ENCODE results near the gene AMOT. TPM values are rescaled to one million over a fixed set of nuclear protein-coding genes. Genes with fewer than 3 reads are reported as not detected.

AMOT gene
- total RNA-seq, 2 experiments from 2014 or later: 0.95 to 6.8 TPM

DNA sequence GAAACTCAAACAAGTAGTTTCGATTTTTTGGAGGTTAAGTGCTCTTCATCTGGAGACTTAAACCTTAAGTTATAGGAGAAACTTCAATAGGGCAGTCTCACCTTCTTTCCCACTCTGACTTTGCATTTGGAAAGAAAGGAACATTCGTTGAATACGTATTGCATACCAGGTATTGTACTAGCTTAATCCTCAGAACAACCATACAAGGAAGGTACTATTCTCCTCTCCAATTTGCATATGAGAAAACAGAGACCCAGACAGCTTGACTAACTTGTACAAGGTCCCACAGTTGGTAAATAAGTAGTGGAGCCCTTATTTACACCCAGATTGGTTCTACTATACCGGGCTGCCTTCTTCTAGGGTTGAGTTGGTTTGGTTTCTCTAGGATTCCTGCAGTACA is 32.6 kb downstream of the AMOT start:
- H3K4me3 ChIP-seq (ENCODE audit: low read depth, low read length, poor library complexity, severe bottlenecking): no peak overlapping the region
- H3K36me3 ChIP-seq (ENCODE audit: insufficient read depth, low read length): no peaks in the 10 kb centered on the region
- no peak overlapping the region for H3K27ac ChIP-seq (ENCODE audit: low read depth, low read length, poor library complexity, severe bottlenecking)
- POLR2A ChIA-PET: no interaction called here
- H3K9me3 ChIP-seq (ENCODE audit: low read length): no peaks in the 10 kb centered on the region
- no peak overlapping the region for H3K4me2 ChIP-seq (ENCODE audit: low read length)
- no peaks in the 10 kb centered on the region for H3K4me1 ChIP-seq (ENCODE audit: insufficient read depth, low read length, poor library complexity, severe bottlenecking)
- intact Hi-C loops (cut with micrococcal nuclease; ENCODE audit: unreplicated experiment): no loop called here
- H3K9me2 ChIP-seq (ENCODE audit: insufficient read depth, low read length): no peaks in the 10 kb centered on the region
- CTCF ChIA-PET (ENCODE audit: unreplicated experiment): no interaction called here
- TF ChIP-seq, protein P1, sequence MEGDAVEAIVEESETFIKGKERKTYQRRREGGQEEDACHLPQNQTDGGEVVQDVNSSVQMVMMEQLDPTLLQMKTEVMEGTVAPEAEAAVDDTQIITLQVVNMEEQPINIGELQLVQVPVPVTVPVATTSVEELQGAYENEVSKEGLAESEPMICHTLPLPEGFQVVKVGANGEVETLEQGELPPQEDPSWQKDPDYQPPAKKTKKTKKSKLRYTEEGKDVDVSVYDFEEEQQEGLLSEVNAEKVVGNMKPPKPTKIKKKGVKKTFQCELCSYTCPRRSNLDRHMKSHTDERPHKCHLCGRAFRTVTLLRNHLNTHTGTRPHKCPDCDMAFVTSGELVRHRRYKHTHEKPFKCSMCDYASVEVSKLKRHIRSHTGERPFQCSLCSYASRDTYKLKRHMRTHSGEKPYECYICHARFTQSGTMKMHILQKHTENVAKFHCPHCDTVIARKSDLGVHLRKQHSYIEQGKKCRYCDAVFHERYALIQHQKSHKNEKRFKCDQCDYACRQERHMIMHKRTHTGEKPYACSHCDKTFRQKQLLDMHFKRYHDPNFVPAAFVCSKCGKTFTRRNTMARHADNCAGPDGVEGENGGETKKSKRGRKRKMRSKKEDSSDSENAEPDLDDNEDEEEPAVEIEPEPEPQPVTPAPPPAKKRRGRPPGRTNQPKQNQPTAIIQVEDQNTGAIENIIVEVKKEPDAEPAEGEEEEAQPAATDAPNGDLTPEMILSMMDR (conservative IDR thresholded peaks at IDR 0.05; ENCODE audit: low read length): no peak
- TF ChIP-seq EZH2phosphoT487 (IDR thresholded peaks at IDR 0.05; ENCODE audit: borderline replicate concordance, low read depth, low read length): no peak
- H3K79me2 ChIP-seq (ENCODE audit: insufficient read depth, low read depth, low read length): no peaks in the 10 kb centered on the region
- H4K20me1 ChIP-seq (ENCODE audit: insufficient read depth, low read length): no peaks in the 10 kb centered on the region
- no peak overlapping the region for H2AFZ ChIP-seq (ENCODE audit: low read length)
- DNase-seq (ENCODE audit: low spot score): no peak
- no TSS peak for BruUV-seq (replicated peaks)

DNA sequence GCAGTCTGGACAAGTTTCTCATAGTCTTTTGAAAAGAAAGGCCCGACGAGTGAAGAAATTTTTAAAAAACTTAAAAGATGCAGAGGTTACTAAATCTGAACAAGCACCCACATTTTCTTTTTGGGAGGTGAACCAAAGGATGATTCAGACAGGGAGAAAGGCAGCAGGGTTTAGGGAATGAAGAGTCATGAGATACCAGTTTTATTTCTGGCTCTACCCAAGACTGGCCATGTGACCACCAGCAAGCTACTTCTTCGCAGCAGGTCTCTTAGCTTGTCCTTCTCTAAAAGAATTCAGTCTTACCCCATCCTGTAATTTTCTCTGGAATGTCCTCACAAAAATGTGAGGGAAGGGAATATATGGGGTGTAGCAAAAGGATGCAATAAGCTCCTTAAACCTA is 37.6 kb downstream of the AMOT start:
- no peak overlapping the region for H2AFZ ChIP-seq (ENCODE audit: low read length)
- H3K9me3 ChIP-seq (ENCODE audit: low read length): no peaks in the 10 kb centered on the region
- H3K4me3 ChIP-seq (ENCODE audit: low read depth, low read length, poor library complexity, severe bottlenecking): no peak overlapping the region
- H3K27ac ChIP-seq (ENCODE audit: low read depth, low read length, poor library complexity, severe bottlenecking): no peak overlapping the region
- H3K4me2 ChIP-seq (ENCODE audit: low read length): no peak overlapping the region
- H3K36me3 ChIP-seq (ENCODE audit: insufficient read depth, low read length): no peaks in the 10 kb centered on the region
- BruUV-seq (replicated peaks): no TSS peak
- ChIA-PET CTCF (ENCODE audit: unreplicated experiment) (no interaction called here), POLR2A (no interaction called here)
- no peaks in the 10 kb centered on the region for H3K9me2 ChIP-seq (ENCODE audit: insufficient read depth, low read length)
- H3K79me2 ChIP-seq (ENCODE audit: insufficient read depth, low read depth, low read length): no peaks in the 10 kb centered on the region
- no peaks in the 10 kb centered on the region for H3K4me1 ChIP-seq (ENCODE audit: insufficient read depth, low read length, poor library complexity, severe bottlenecking)
- TF ChIP-seq, protein P1 (conservative IDR thresholded peaks at IDR 0.05; ENCODE audit: low read length): no peak
- TF ChIP-seq EZH2phosphoT487 (IDR thresholded peaks at IDR 0.05; ENCODE audit: borderline replicate concordance, low read depth, low read length): no peak
- DNase-seq (ENCODE audit: low spot score): no peak
- H4K20me1 ChIP-seq (ENCODE audit: insufficient read depth, low read length): no peaks in the 10 kb centered on the region
- intact Hi-C loops (cut with micrococcal nuclease; ENCODE audit: unreplicated experiment): no loop called here

DNA sequence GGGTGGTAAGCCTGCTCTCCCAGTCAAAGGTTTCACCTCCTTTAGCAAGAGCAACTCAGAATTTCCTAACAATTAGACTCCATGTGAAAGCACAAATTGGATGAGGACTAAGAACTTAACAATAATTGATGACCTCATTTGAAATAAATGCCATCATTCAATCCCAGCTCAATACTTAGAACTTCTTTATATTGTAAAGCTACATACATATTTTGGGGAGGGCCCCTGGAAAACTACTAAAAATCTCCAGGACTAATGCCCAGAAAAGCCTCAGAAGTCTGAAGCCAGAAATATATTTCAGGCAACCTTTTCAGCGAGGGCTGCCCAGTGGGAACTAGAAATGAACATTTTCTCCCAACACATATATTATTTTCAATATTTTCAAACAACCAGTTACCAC is 38.1 kb downstream of the AMOT start:
- Histone ChIP-seq H3K4me1 (ENCODE audit: insufficient read depth, low read length, poor library complexity, severe bottlenecking) (no peaks in the 10 kb centered on the region), H3K9me3 (ENCODE audit: low read length) (no peaks in the 10 kb centered on the region), H3K27ac (ENCODE audit: low read depth, low read length, poor library complexity, severe bottlenecking) (no peak overlapping the region), H3K4me3 (ENCODE audit: low read depth, low read length, poor library complexity, severe bottlenecking) (no peak overlapping the region), H2AFZ (ENCODE audit: low read length) (no peak overlapping the region), H3K4me2 (ENCODE audit: low read length) (no peak overlapping the region), H4K20me1 (ENCODE audit: insufficient read depth, low read length) (no peaks in the 10 kb centered on the region), H3K79me2 (ENCODE audit: insufficient read depth, low read depth, low read length) (no peaks in the 10 kb centered on the region), H3K9me2 (ENCODE audit: insufficient read depth, low read length) (no peaks in the 10 kb centered on the region), H3K36me3 (ENCODE audit: insufficient read depth, low read length) (no peaks in the 10 kb centered on the region)
- no peak for DNase-seq (ENCODE audit: low spot score)
- POLR2A ChIA-PET: no interaction called here
- no peak for TF ChIP-seq EZH2phosphoT487 (IDR thresholded peaks at IDR 0.05; ENCODE audit: borderline replicate concordance, low read depth, low read length)
- TF ChIP-seq, protein P1 (conservative IDR thresholded peaks at IDR 0.05; ENCODE audit: low read length): no peak
- CTCF ChIA-PET (ENCODE audit: unreplicated experiment): no interaction called here
- no TSS peak for BruUV-seq (replicated peaks)
- intact Hi-C loops (cut with micrococcal nuclease; ENCODE audit: unreplicated experiment): no loop called here

All from OCI-LY7 (cell line).